Suprapubic skin (tissue), 3 donors: ENCODE measurements around the gene ZNF311.

Experiments used
- CTCF ChIP-seq, 2 donors: fragments of 200-600 bp in 1 of 2; fragments of 450-650 bp in 1 of 2; sonication (generic) in 1 of 2; IDR thresholded peaks; one replicate each; pipeline ENCODE4 v1.5.1; 2016 to 2019; ENCODE audit warnings: antibody characterized with exemption in 2 of 2, mild to moderate bottlenecking in 1 of 2, moderate library complexity in 1 of 2
- POLR2A ChIP-seq, 2 donors: fragments of 450-650 bp; IDR thresholded peaks; one replicate each; pipeline ENCODE4 v1.6.1; 2017; ENCODE audit warnings: antibody characterized with exemption in 2 of 2, mild to moderate bottlenecking in 2 of 2, moderate library complexity in 2 of 2

GRCh38 chr6:28981833-28982475, 23.2 kb downstream of the ZNF311 start:
- TF ChIP-seq CTCF (IDR thresholded peaks at IDR 0.05) (no peak), POLR2A (IDR thresholded peaks at IDR 0.05) (no peak)
